Measurements from ENCODE around the gene VEGFA.

The VEGFA gene

GRCh38 chr6:43807228-43808061, 37.4 kb downstream of the VEGFA start:
- no peak for DNase-seq (ENCODE audit: low read depth, low spot score)
- Histone ChIP-seq H3K9ac (ENCODE audit: insufficient read length) (no peak overlapping the region), H3K4me3 (no peak overlapping the region), H3K27ac (no peak overlapping the region), H3K36me3 (ENCODE audit: insufficient read depth, low read length) (no peaks in the 10 kb centered on the region), H3K9me3 (ENCODE audit: low read depth, low read length) (no peaks in the 10 kb centered on the region)
- TF ChIP-seq FOXP2 (optimal IDR thresholded peaks at IDR 0.05; ENCODE audit: control extremely low read depth, extremely low read length, insufficient read depth) (no peak), POLR2AphosphoS5 (IDR thresholded peaks at IDR 0.05; ENCODE audit: borderline replicate concordance, low read depth, low read length) (no peak), EZH2 (IDR thresholded peaks at IDR 0.05) (no peak)

- no peak for TF ChIP-seq FOXP2 (optimal IDR thresholded peaks at IDR 0.05; ENCODE audit: control extremely low read depth, extremely low read length, insufficient read depth)
- no peak for TF ChIP-seq POLR2AphosphoS5 (IDR thresholded peaks at IDR 0.05; ENCODE audit: borderline replicate concordance, low read depth, low read length)
- TF ChIP-seq EZH2 (IDR thresholded peaks at IDR 0.05) = no peak
- no peak for DNase-seq (ENCODE audit: low read depth, low spot score)
- H3K36me3 ChIP-seq (ENCODE audit: insufficient read depth, low read length) = no peaks in the 10 kb centered on the region
- no peaks in the 10 kb centered on the region for H3K9me3 ChIP-seq (ENCODE audit: low read depth, low read length)
- H3K27ac ChIP-seq = no peak overlapping the region
- H3K4me3 ChIP-seq = no peak overlapping the region
- no peak overlapping the region for H3K9ac ChIP-seq (ENCODE audit: insufficient read length)
Observed at GRCh38 chr6:43808412-43808811, 38.4 kb downstream of the VEGFA start.

GRCh38 chr6:43809417-43810305, 39.6 kb downstream of the VEGFA start:
- TF ChIP-seq EZH2 (IDR thresholded peaks at IDR 0.05) (no peak), POLR2AphosphoS5 (IDR thresholded peaks at IDR 0.05; ENCODE audit: borderline replicate concordance, low read depth, low read length) (no peak), FOXP2 (optimal IDR thresholded peaks at IDR 0.05; ENCODE audit: control extremely low read depth, extremely low read length, insufficient read depth) (no peak)
- Histone ChIP-seq H3K9me3 (ENCODE audit: low read depth, low read length) (no peaks in the 10 kb centered on the region), H3K36me3 (ENCODE audit: insufficient read depth, low read length) (no peaks in the 10 kb centered on the region), H3K27ac (no peak overlapping the region), H3K4me3 (no peak overlapping the region), H3K9ac (ENCODE audit: insufficient read length) (no peak overlapping the region)
- DNase-seq (ENCODE audit: low read depth, low spot score) = no peak

GRCh38 chr6:43810965-43811732, 41.1 kb downstream of the VEGFA start:
- no peak for TF ChIP-seq EZH2 (IDR thresholded peaks at IDR 0.05)
- TF ChIP-seq FOXP2 (optimal IDR thresholded peaks at IDR 0.05; ENCODE audit: control extremely low read depth, extremely low read length, insufficient read depth) = no peak
- TF ChIP-seq POLR2AphosphoS5 (IDR thresholded peaks at IDR 0.05; ENCODE audit: borderline replicate concordance, low read depth, low read length) = no peak
- Histone ChIP-seq H3K9ac (ENCODE audit: insufficient read length) (no peak overlapping the region), H3K9me3 (ENCODE audit: low read depth, low read length) (no peaks in the 10 kb centered on the region), H3K4me3 (no peak overlapping the region), H3K36me3 (ENCODE audit: insufficient read depth, low read length) (no peaks in the 10 kb centered on the region), H3K27ac (no peak overlapping the region)
- no peak for DNase-seq (ENCODE audit: low read depth, low spot score)

- no peaks in the 10 kb centered on the region for H3K9me3 ChIP-seq (ENCODE audit: low read depth, low read length)
- DNase-seq (ENCODE audit: low read depth, low spot score) = no peak
- no peak overlapping the region for H3K4me3 ChIP-seq
- no peaks in the 10 kb centered on the region for H3K36me3 ChIP-seq (ENCODE audit: insufficient read depth, low read length)
- no peak overlapping the region for H3K9ac ChIP-seq (ENCODE audit: insufficient read length)
- H3K27ac ChIP-seq = no peak overlapping the region
- TF ChIP-seq FOXP2 (optimal IDR thresholded peaks at IDR 0.05; ENCODE audit: control extremely low read depth, extremely low read length, insufficient read depth) (no peak), POLR2AphosphoS5 (IDR thresholded peaks at IDR 0.05; ENCODE audit: borderline replicate concordance, low read depth, low read length) (no peak), EZH2 (IDR thresholded peaks at IDR 0.05) (no peak)
Observed at GRCh38 chr6:43811733-43812099, 41.7 kb downstream of the VEGFA start.

GRCh38 chr6:43812850-43813578, 43.0 kb downstream of the VEGFA start:
- H3K27ac ChIP-seq = no peak overlapping the region
- H3K9me3 ChIP-seq (ENCODE audit: low read depth, low read length) = no peaks in the 10 kb centered on the region
- H3K4me3 ChIP-seq = no peak overlapping the region
- no peak for DNase-seq (ENCODE audit: low read depth, low spot score)
- H3K36me3 ChIP-seq (ENCODE audit: insufficient read depth, low read length) = no peaks in the 10 kb centered on the region
- TF ChIP-seq POLR2AphosphoS5 (IDR thresholded peaks at IDR 0.05; ENCODE audit: borderline replicate concordance, low read depth, low read length) = no peak
- TF ChIP-seq EZH2 (IDR thresholded peaks at IDR 0.05) = no peak
- no peak for TF ChIP-seq FOXP2 (optimal IDR thresholded peaks at IDR 0.05; ENCODE audit: control extremely low read depth, extremely low read length, insufficient read depth)
- H3K9ac ChIP-seq (ENCODE audit: insufficient read length) = no peak overlapping the region

GRCh38 chr6:43814111-43814510, 44.1 kb downstream of the VEGFA start:
- no peak overlapping the region for H3K9ac ChIP-seq (ENCODE audit: insufficient read length)

More at GRCh38 chr6:43814111-43814510, 44.1 kb downstream of the VEGFA start:
- DNase-seq (ENCODE audit: low read depth, low spot score) = no peak
- no peaks in the 10 kb centered on the region for H3K9me3 ChIP-seq (ENCODE audit: low read depth, low read length)
- H3K4me3 ChIP-seq = no peak overlapping the region
- no peak for TF ChIP-seq FOXP2 (optimal IDR thresholded peaks at IDR 0.05; ENCODE audit: control extremely low read depth, extremely low read length, insufficient read depth)
- TF ChIP-seq EZH2 (IDR thresholded peaks at IDR 0.05) = no peak
- no peak for TF ChIP-seq POLR2AphosphoS5 (IDR thresholded peaks at IDR 0.05; ENCODE audit: borderline replicate concordance, low read depth, low read length)
- H3K27ac ChIP-seq = no peak overlapping the region
- no peaks in the 10 kb centered on the region for H3K36me3 ChIP-seq (ENCODE audit: insufficient read depth, low read length)

All from SK-N-MC (cell line).